ENCODE measurements around the gene RNF168. TPM values are rescaled to one million over a fixed set of nuclear protein-coding genes. Genes with fewer than 3 reads are reported as not detected.

RNF168 gene
- total and polyA plus RNA-seq, 10 donors: 3.4 to 28.3 (median 22.9) TPM

- DNase-seq: no peak
- peaks cover 7 to 67% (median 25%) of the 10 kb centered on the region in 6 donors for H3K4me1 ChIP-seq
- no peak for TF ChIP-seq POLR2A (IDR thresholded peaks at IDR 0.05)
- WGBS, 5 donors: 73 to 84% (median 81%) methylated on average over 4 of the region's 4 CpGs
- peaks cover 0 to 47% (median 1%) of the 10 kb centered on the region in 6 donors for H3K36me3 ChIP-seq
- H3K27ac ChIP-seq: no peak overlapping the region
- H3K9me3 ChIP-seq: no peaks in the 10 kb centered on the region
- no peaks in the 10 kb centered on the region for H3K27me3 ChIP-seq (replicated peaks in 1 of 7)
- intact Hi-C loops (cut with DNase I; ENCODE audit: low total_unique reads): no loop called here
- no peak overlapping the region for H3K4me3 ChIP-seq
Observed at GRCh38 chr3:196496183-196496582, 7.4 kb downstream of the RNF168 start.

GRCh38 chr3:196493292-196493691 lies 10.3 kb downstream of the RNF168 start:
- Histone ChIP-seq H3K27me3 (replicated peaks in 1 of 7) (no peaks in the 10 kb centered on the region), H3K36me3 (peaks cover 0 to 56% (median 1%) of the 10 kb centered on the region in 6 donors), H3K27ac (no peak overlapping the region), H3K4me1 (peaks cover 0 to 56% (median 5%) of the 10 kb centered on the region in 6 donors), H3K9me3 (no peaks in the 10 kb centered on the region), H3K4me3 (no peak overlapping the region)
- TF ChIP-seq POLR2A (IDR thresholded peaks at IDR 0.05) (no peak), POLR2AphosphoS5 (IDR thresholded peaks at IDR 0.05) (no peak), CTCF (IDR thresholded peaks at IDR 0.05 in 8 of 11, conservative IDR thresholded peaks at IDR 0.05 in 3 of 11) (no peak)
- no peak for DNase-seq
- WGBS, 5 donors: 96 to 98% (median 97%) methylated on average over 7 of the region's 7 CpGs
- intact Hi-C loops (cut with DNase I; ENCODE audit: low total_unique reads): no loop called here

GRCh38 chr3:196492080-196492479 lies 11.5 kb downstream of the RNF168 start:
- H3K27ac ChIP-seq: no peak overlapping the region
- 96 to 100% (median 96%) methylated on average over 2 of the region's 2 CpGs for WGBS, 5 donors
- no peak overlapping the region for H3K4me3 ChIP-seq
- H3K9me3 ChIP-seq: no peaks in the 10 kb centered on the region
- intact Hi-C loops (cut with DNase I; ENCODE audit: low total_unique reads): no loop called here
- DNase-seq: no peak
- H3K4me1 ChIP-seq: peaks cover 0 to 44% (median 5%) of the 10 kb centered on the region in 6 donors
- no peaks in the 10 kb centered on the region for H3K27me3 ChIP-seq (replicated peaks in 1 of 7)
- peaks cover 0 to 59% (median 9%) of the 10 kb centered on the region in 6 donors for H3K36me3 ChIP-seq
- TF ChIP-seq POLR2AphosphoS5 (IDR thresholded peaks at IDR 0.05) (no peak), CTCF (IDR thresholded peaks at IDR 0.05 in 8 of 11, conservative IDR thresholded peaks at IDR 0.05 in 3 of 11) (no peak), POLR2A (IDR thresholded peaks at IDR 0.05) (no peak)

GRCh38 chr3:196489747-196490146 lies 13.8 kb downstream of the RNF168 start:
- TF ChIP-seq CTCF (IDR thresholded peaks at IDR 0.05 in 8 of 11, conservative IDR thresholded peaks at IDR 0.05 in 3 of 11): no peak
- TF ChIP-seq POLR2AphosphoS5 (IDR thresholded peaks at IDR 0.05): no peak
- no peak for TF ChIP-seq POLR2A (IDR thresholded peaks at IDR 0.05)
- Histone ChIP-seq H3K36me3 (peaks cover 0 to 60% (median 31%) of the 10 kb centered on the region in 6 donors), H3K4me3 (no peak overlapping the region), H3K27ac (no peak overlapping the region), H3K9me3 (no peaks in the 10 kb centered on the region), H3K27me3 (replicated peaks in 1 of 7) (no peaks in the 10 kb centered on the region), H3K4me1 (peaks cover 0 to 32% (median 2%) of the 10 kb centered on the region in 6 donors)
- intact Hi-C loops (cut with DNase I; ENCODE audit: low total_unique reads): no loop called here
- WGBS, 5 donors: 91 to 97% (median 95%) methylated on average over 10 of the region's 10 CpGs
- no peak for DNase-seq

- Histone ChIP-seq H3K27ac (no peak overlapping the region), H3K4me3 (no peak overlapping the region), H3K27me3 (replicated peaks in 1 of 7) (no peaks in the 10 kb centered on the region), H3K4me1 (peaks cover 0 to 18% (median 2%) of the 10 kb centered on the region in 6 donors), H3K9me3 (no peaks in the 10 kb centered on the region), H3K36me3 (peaks cover 7 to 90% (median 64%) of the 10 kb centered on the region in 6 donors)
- no peak for DNase-seq
- intact Hi-C loops (cut with DNase I; ENCODE audit: low total_unique reads): no loop called here
- WGBS, 5 donors: 82 to 91% (median 89%) methylated on average over 8 of the region's 8 CpGs
- TF ChIP-seq CTCF (IDR thresholded peaks at IDR 0.05 in 8 of 11, conservative IDR thresholded peaks at IDR 0.05 in 3 of 11) (peak in 3 of 11 experiments; percentile 10 to 22 (median 19)), POLR2AphosphoS5 (IDR thresholded peaks at IDR 0.05) (no peak), POLR2A (IDR thresholded peaks at IDR 0.05) (no peak)
Observed at GRCh38 chr3:196486263-196486662, 17.3 kb downstream of the RNF168 start.
